Osteocyte (in vitro differentiated cells): ENCODE data around the gene FAM98A. TPM values are rescaled to one million over a fixed set of nuclear protein-coding genes. Genes with fewer than 3 reads are reported as not detected.
A peak's percentile ranks its signal among the peaks of the same experiment; 100 is the strongest.

Experiments
- DNase-seq: peaks from one replicate; pipeline ENCODE4 v3.0.0; 2021; ENCODE audit warnings: mixed read lengths; ENCODE audit not compliant: unreplicated experiment; ENCODE audit errors: extremely low spot score
- H3K27ac Mint-ChIP-seq: one replicate; pipeline ENCODE4 v1.8.0; 2021; ENCODE audit warnings: mild to moderate bottlenecking, mixed read lengths; ENCODE audit not compliant: unreplicated experiment
- H3K27me3 Mint-ChIP-seq: one replicate; pipeline ENCODE4 v1.8.0; 2021; ENCODE audit warnings: mixed read lengths; ENCODE audit not compliant: unreplicated experiment
- H3K36me3 Mint-ChIP-seq: one replicate; pipeline ENCODE4 v1.8.0; 2021; ENCODE audit warnings: mixed read lengths; ENCODE audit not compliant: unreplicated experiment
- H3K4me1 Mint-ChIP-seq: one replicate; pipeline ENCODE4 v1.8.0; 2021; ENCODE audit warnings: mixed read lengths; ENCODE audit not compliant: unreplicated experiment
- H3K4me3 Mint-ChIP-seq: one replicate; pipeline ENCODE4 v1.8.0; 2021; ENCODE audit warnings: mild to moderate bottlenecking, moderate library complexity, mixed read lengths; ENCODE audit not compliant: unreplicated experiment
- H3K9me3 Mint-ChIP-seq: one replicate; pipeline ENCODE4 v1.8.0; 2021; ENCODE audit warnings: mixed read lengths; ENCODE audit not compliant: unreplicated experiment
- CTCF ChIP-seq: fragments of 200-600 bp; sonication (generic); IDR thresholded peaks from 2 replicates; pipeline ENCODE4 v1.5.0; 2021; ENCODE audit warnings: antibody characterized with exemption, mild to moderate bottlenecking, moderate library complexity
- total RNA-seq: library from RNA; stranded (reverse); gene quantifications from 2 replicates; pipeline ENCODE4 v1.2.1, GENCODE V29; 2021

Gene FAM98A
- total RNA-seq, 1 donor from 2014 or later, result 66.8 TPM

- H3K36me3 Mint-ChIP-seq, result peaks cover 40% of the 10 kb centered on the region
- no peak overlapping the region for H3K27ac Mint-ChIP-seq
- no peaks in the 10 kb centered on the region for H3K9me3 Mint-ChIP-seq
- no peak for TF ChIP-seq CTCF
- H3K27me3 Mint-ChIP-seq, result no peaks in the 10 kb centered on the region
- peaks cover 26% of the 10 kb centered on the region for H3K4me1 Mint-ChIP-seq
- no peak overlapping the region for H3K4me3 Mint-ChIP-seq
- DNase-seq, result no peak
Measured at GRCh38 chr2:33588232-33588631, 10.9 kb downstream of the FAM98A start.

- no peak for DNase-seq
- no peak overlapping the region for H3K4me3 Mint-ChIP-seq
- no peak overlapping the region for H3K27ac Mint-ChIP-seq
- H3K4me1 Mint-ChIP-seq, result peaks cover 29% of the 10 kb centered on the region
- no peak for TF ChIP-seq CTCF
- H3K9me3 Mint-ChIP-seq, result no peaks in the 10 kb centered on the region
- H3K36me3 Mint-ChIP-seq, result peaks cover 38% of the 10 kb centered on the region
- no peaks in the 10 kb centered on the region for H3K27me3 Mint-ChIP-seq
Measured at GRCh38 chr2:33586766-33587165, 12.3 kb downstream of the FAM98A start.

DNA sequence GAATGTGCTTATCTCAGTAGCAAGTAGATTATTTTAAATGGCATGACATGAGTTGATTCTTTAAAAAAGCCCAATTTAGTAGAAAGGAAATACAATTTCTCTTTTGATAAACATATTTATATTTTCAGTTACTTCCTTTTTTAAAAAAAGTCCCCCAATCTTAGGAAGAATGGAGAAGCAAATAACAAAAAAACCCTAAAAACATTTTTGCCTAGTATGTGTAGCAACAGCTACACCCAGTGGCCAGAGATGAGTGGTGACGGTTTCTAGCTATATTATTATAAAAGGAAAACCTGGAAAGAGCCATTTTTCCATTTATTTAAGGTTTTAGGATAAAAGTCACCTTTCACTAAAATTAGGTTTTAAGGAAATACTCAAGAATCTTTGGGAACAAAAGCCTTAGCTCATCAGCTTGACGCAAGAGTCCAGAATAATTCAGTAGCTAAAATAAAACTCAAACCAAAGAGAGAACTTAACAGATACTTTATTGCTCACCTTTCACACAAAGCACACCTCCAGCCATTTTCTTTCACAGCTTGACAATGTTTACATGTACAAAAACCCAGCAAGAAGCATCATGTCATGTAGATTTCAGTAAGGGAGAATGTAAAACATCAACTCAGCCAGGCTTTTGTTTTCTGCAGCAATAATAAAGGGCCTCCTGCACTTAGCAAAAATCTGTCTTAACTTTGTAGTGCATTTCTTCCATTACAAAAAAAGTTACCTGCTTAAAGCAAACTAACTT, 15.7 kb downstream of the FAM98A start:
- H3K4me1 Mint-ChIP-seq, result peaks cover 9% of the 10 kb centered on the region

DNA sequence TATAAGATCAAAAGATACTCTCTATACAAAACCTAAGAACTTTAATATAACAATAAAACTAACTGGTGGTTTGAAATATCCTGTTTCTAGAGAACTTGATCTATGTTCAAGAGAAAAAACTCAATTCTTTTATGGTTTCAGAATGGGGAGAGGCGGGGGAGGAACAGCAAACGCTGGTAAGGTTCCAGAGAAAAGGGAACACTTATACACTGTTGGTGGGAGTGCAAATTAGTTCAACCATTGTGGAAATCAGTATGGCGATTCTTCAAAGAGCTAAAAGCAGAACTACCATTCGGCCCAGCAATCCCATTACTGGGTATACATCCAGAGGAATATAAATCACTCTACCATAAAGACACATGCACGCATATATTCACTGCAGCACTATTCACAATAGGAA, 17.2 kb downstream of the FAM98A start:
- H3K27me3 Mint-ChIP-seq, result no peaks in the 10 kb centered on the region
- no peaks in the 10 kb centered on the region for H3K9me3 Mint-ChIP-seq
- peak overlapping the region; percentile 18 for H3K27ac Mint-ChIP-seq
- peaks cover 20% of the 10 kb centered on the region for H3K36me3 Mint-ChIP-seq
- peaks cover 10% of the 10 kb centered on the region for H3K4me1 Mint-ChIP-seq
- no peak for DNase-seq
- TF ChIP-seq CTCF, result no peak
- no peak overlapping the region for H3K4me3 Mint-ChIP-seq

More for the DNA sequence above, 15.7 kb downstream of the FAM98A start:
- no peak for DNase-seq
- Mint-ChIP-seq H3K27me3 (no peaks in the 10 kb centered on the region), H3K36me3 (peaks cover 25% of the 10 kb centered on the region), H3K27ac (no peak overlapping the region), H3K9me3 (no peaks in the 10 kb centered on the region), H3K4me3 (no peak overlapping the region)
- TF ChIP-seq CTCF, result peak; percentile 81

DNA sequence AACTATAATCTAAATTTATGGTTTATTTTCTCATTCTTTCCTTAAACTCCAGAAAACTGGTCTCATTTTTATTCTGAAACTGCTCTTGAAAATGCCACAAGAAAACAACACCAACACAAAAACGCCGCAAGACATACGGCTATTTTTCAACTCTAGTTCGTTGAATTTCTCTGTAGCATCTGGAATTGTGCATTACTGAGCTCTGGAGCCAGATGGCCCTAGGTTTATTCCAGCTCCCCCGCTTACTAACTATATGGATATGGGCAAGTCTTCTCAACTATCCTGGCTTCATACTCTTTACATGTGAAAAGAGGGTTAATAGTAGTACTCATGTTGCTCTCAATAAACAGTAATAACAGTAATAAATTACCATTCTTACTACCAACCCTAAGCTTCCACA, 19.9 kb downstream of the FAM98A start:
- H3K36me3 Mint-ChIP-seq, result peaks cover 9% of the 10 kb centered on the region
- peaks cover 10% of the 10 kb centered on the region for H3K4me1 Mint-ChIP-seq
- no peak overlapping the region for H3K27ac Mint-ChIP-seq
- DNase-seq, result no peak
- TF ChIP-seq CTCF, result no peak
- no peaks in the 10 kb centered on the region for H3K9me3 Mint-ChIP-seq
- H3K27me3 Mint-ChIP-seq, result no peaks in the 10 kb centered on the region
- no peak overlapping the region for H3K4me3 Mint-ChIP-seq
